CD4-positive, alpha-beta memory T cell (primary cell): ENCODE measurements around the gene UBE2H. TPM values are rescaled to one million over a fixed set of nuclear protein-coding genes. Genes with fewer than 3 reads are reported as not detected.
"Not testable (repeated sequence)": the region's sequence is repeated elsewhere in the genome, so short reads cannot be mapped to it uniquely, and the experiment has no call there.

ENCODE experiments used
- CTCF ChIA-PET: fragments of 350-600 bp; sonication (Branson Sonifier 250); formaldehyde crosslinking; loops from one replicate; lab custom pipeline; 2021; ENCODE audit warnings: inconsistent platforms; ENCODE audit not compliant: partially characterized antibody; lab: Charles Lee
- POLR2A ChIA-PET: fragments of 350-600 bp; sonication (Branson Sonifier 250); formaldehyde crosslinking; loops from one replicate; lab custom pipeline; 2021; ENCODE audit not compliant: partially characterized antibody; lab: Charles Lee
- DNase-seq, 5 donors: peaks; one replicate each; pipeline versions ENCODE4 v3.0.0 to v3.0.0-alpha.2; 2020 to 2022; ENCODE audit warnings: mixed read lengths in 1 of 5
- H3K27ac ChIP-seq: one replicate; pipeline ENCODE4 v1.7.0; 2013; ENCODE audit warnings: low read depth, low read length
- H3K27me3 ChIP-seq: 2 replicates; pipeline ENCODE4 v1.7.0; 2013; ENCODE audit warnings: mild to moderate bottlenecking, low read length, moderate library complexity; ENCODE audit not compliant: insufficient read depth
- H3K36me3 ChIP-seq: 2 replicates; pipeline ENCODE4 v1.7.0; 2013; ENCODE audit warnings: mild to moderate bottlenecking, low read length, moderate library complexity; ENCODE audit not compliant: insufficient read depth
- H3K4me1 ChIP-seq: 2 replicates; pipeline ENCODE4 v1.7.0; 2013; ENCODE audit warnings: mild to moderate bottlenecking, low read length, moderate library complexity; ENCODE audit not compliant: insufficient read depth
- H3K4me3 ChIP-seq, 2 donors: one replicate each; pipeline ENCODE4 v1.7.0; 2013; ENCODE audit warnings: low read length in 2 of 2, mild to moderate bottlenecking in 1 of 2
- H3K9me3 ChIP-seq, 2 donors: one replicate each; pipeline ENCODE4 v1.7.0; 2013; ENCODE audit warnings: low read length in 2 of 2, control low read depth in 1 of 2; ENCODE audit not compliant: control insufficient read depth in 1 of 2
- H3K27ac Mint-ChIP-seq, 7 donors: one replicate each; pipeline ENCODE4 v1.8.0; 2020 to 2021; ENCODE audit warnings: mixed read lengths in 7 of 7, mild to moderate bottlenecking in 6 of 7, inconsistent platforms in 3 of 7, moderate library complexity in 3 of 7
- H3K27me3 Mint-ChIP-seq, 2 donors: one replicate each; pipeline ENCODE4 v1.8.0; 2020 to 2021; ENCODE audit warnings: mixed read lengths in 2 of 2
- H3K36me3 Mint-ChIP-seq, 2 donors: one replicate each; pipeline ENCODE4 v1.8.0; 2020 to 2021; ENCODE audit warnings: mixed read lengths in 2 of 2, inconsistent platforms in 1 of 2, mild to moderate bottlenecking in 1 of 2
- H3K4me1 Mint-ChIP-seq, 4 donors: one replicate each; pipeline ENCODE4 v1.8.0; 2020 to 2021; ENCODE audit warnings: mixed read lengths in 4 of 4, mild to moderate bottlenecking in 1 of 4
- H3K4me3 Mint-ChIP-seq, 8 donors: one replicate each; pipeline ENCODE4 v1.8.0; 2020 to 2021; ENCODE audit warnings: mixed read lengths in 8 of 8, mild to moderate bottlenecking in 7 of 8, moderate library complexity in 6 of 8, inconsistent platforms in 3 of 8
- H3K9me3 Mint-ChIP-seq, 8 donors: one replicate each; pipeline ENCODE4 v1.8.0; 2020 to 2021; ENCODE audit warnings: mixed read lengths in 8 of 8, mild to moderate bottlenecking in 5 of 8, inconsistent platforms in 3 of 8, moderate library complexity in 1 of 8
- intact Hi-C: fragments of 100-400 bp; cut with micrococcal nuclease; formaldehyde crosslinking; loops from one replicate; pipeline ENCODE4 v1.15.1; 2023
- polyA plus RNA-seq, 2 donors: library from polyadenylated mRNA; unstranded; fragments of 300-500 nt; fragmentation: Illumina TruSeq; gene quantifications; one replicate each; pipeline ENCODE4 v1.2.3, GENCODE V29; 2021
- total RNA-seq, 2 experiments: library from RNA; stranded (reverse); gene quantifications; one replicate each; pipeline ENCODE4 v1.2.3, GENCODE V29; 2021

Gene UBE2H
- total and polyA plus RNA-seq, 4 experiments from 2014 or later: 42.6 to 56.6 (median 44.8) TPM

- Mint-ChIP-seq H3K9me3 (peaks cover 0 to 4% (median 0%) of the 10 kb centered on the region in 8 donors), H3K27me3 (no peaks in the 10 kb centered on the region), H3K4me3 (peak overlapping the region in 6 of 8 donors; percentile 14 to 63 (median 30)), H3K4me1 (peaks cover 60 to 90% (median 78%) of the 10 kb centered on the region in 4 donors), H3K27ac (peak overlapping the region in 4 of 7 donors; percentile 42 to 84 (median 74)), H3K36me3 (peaks cover 29 to 51% of the 10 kb centered on the region in 2 donors)
- Histone ChIP-seq H3K9me3 (no peaks in the 10 kb centered on the region), H3K36me3 (no peaks in the 10 kb centered on the region), H3K4me1 (peaks cover 58% of the 10 kb centered on the region), H3K4me3 (no peak overlapping the region), H3K27ac (no peak overlapping the region), H3K27me3 (no peaks in the 10 kb centered on the region)
- no peak for DNase-seq
- POLR2A ChIA-PET: no interaction called here
- CTCF ChIA-PET: interaction anchor here (0.8 to 1.6 kb wide), 2 partner anchors 48 to 78 kb away, joined by 3 to 4 read pairs; no protein-coding TSS in a partner anchor
- intact Hi-C loops: no loop called here
These were observed 49.9 kb downstream of the UBE2H start for GRCh38 chr7:129902788-129903422.

DNA sequence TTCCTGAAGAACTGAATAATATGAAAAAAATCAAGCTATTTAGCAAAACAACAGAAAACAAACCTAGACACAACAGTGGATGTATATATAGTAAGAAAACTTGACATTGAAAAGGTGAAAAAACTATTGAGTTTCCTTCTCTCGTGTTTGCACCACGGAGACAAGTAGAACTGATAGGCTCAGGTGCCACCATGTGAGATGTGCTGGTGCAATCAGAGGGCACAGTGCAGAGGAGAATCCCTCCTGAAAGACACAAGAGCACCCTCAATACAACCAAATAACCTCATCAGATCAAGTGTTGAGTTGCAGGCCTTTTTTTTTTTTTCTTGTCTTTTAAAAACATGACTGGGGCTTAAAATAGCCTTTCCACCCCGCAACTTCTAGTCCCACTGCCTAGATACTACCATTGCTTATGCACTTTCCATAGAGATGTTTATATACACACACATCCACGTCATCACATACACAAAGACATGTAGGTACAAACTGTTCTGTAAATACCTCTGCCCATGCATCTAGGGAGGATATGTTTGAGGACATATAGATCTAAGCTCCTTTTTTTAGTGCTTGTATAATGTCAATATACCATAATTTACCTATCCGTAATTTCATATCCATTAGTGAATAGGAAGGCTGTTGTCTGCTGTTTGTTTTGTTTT is 54.1 kb downstream of the UBE2H start:
- Histone ChIP-seq H3K27me3 (no peaks in the 10 kb centered on the region), H3K4me3 (no peak overlapping the region), H3K36me3 (no peaks in the 10 kb centered on the region), H3K4me1 (peaks cover 15% of the 10 kb centered on the region), H3K27ac (no peak overlapping the region), H3K9me3 (no peaks in the 10 kb centered on the region)
- Mint-ChIP-seq H3K9me3 (no peaks in the 10 kb centered on the region), H3K4me1 (peaks cover 34 to 71% (median 51%) of the 10 kb centered on the region in 4 donors), H3K36me3 (peaks cover 28 to 29% of the 10 kb centered on the region in 2 donors), H3K27ac (peak overlapping the region in 5 of 7 donors; percentile 31 to 85 (median 64)), H3K4me3 (peak overlapping the region in 2 of 8 donors; percentile 16 to 48), H3K27me3 (no peaks in the 10 kb centered on the region)
- ChIA-PET CTCF (interaction anchor here (1.3 kb wide), 1 partner anchor 9 kb away, joined by 3 read pairs; no protein-coding TSS in a partner anchor), POLR2A (interaction anchor here (1.6 kb wide), 1 partner anchor 51 kb away, joined by 4 read pairs; no protein-coding TSS in a partner anchor)
- DNase-seq: no peak
- intact Hi-C loops: no loop called here

DNA sequence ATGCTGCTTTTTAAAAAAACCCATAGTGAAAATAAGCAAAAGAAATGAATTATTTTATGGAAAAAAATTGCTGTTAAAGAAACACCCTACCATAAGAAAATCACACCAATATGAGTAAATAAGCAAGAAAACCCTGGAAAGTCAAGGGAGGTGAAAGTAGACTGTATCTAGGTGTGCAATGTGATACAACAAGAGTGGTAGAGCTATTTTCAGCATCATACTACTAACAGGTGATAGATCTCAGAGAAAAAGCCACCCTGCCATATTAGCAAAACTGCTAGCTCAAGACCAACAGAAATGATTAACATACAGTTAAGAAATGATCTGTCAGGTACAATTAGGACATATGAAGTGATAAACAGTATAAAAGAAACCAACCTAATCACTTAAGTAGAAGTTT is 54.8 kb downstream of the UBE2H start:
- Mint-ChIP-seq H3K4me3 (no peak overlapping the region), H3K27ac (peak overlapping the region in 2 of 7 donors; percentile 1 to 85), H3K9me3 (no peaks in the 10 kb centered on the region), H3K4me1 (peaks cover 31 to 70% (median 51%) of the 10 kb centered on the region in 4 donors), H3K27me3 (no peaks in the 10 kb centered on the region), H3K36me3 (peaks cover 27 to 29% of the 10 kb centered on the region in 2 donors)
- Histone ChIP-seq H3K27me3 (no peaks in the 10 kb centered on the region), H3K27ac (no peak overlapping the region), H3K9me3 (no peaks in the 10 kb centered on the region), H3K4me3 (no peak overlapping the region), H3K4me1 (peaks cover 9% of the 10 kb centered on the region), H3K36me3 (no peaks in the 10 kb centered on the region)
- intact Hi-C loops: no loop called here
- ChIA-PET CTCF (interaction anchor here (1.3 kb wide), 1 partner anchor 8 kb away, joined by 3 read pairs; no protein-coding TSS in a partner anchor), POLR2A (interaction anchor here (1.6 kb wide), 1 partner anchor 52 kb away, joined by 4 read pairs; no protein-coding TSS in a partner anchor)
- DNase-seq: no peak

- H3K36me3 ChIP-seq: no peaks in the 10 kb centered on the region
- no peaks in the 10 kb centered on the region for H3K27me3 ChIP-seq
- Mint-ChIP-seq H3K27me3 (no peaks in the 10 kb centered on the region), H3K36me3 (peaks cover 25 to 26% of the 10 kb centered on the region in 2 donors), H3K4me3 (no peak overlapping the region), H3K27ac (no peak overlapping the region), H3K9me3 (no peaks in the 10 kb centered on the region), H3K4me1 (peaks cover 27 to 60% (median 43%) of the 10 kb centered on the region in 4 donors)
- no peak overlapping the region for H3K27ac ChIP-seq
- no peak overlapping the region for H3K4me3 ChIP-seq
- no peaks in the 10 kb centered on the region for H3K9me3 ChIP-seq
- ChIA-PET CTCF (no interaction called here), POLR2A (interaction anchor here (1.0 kb wide), 1 partner anchor 19 kb away, joined by 4 read pairs; no protein-coding TSS in a partner anchor)
- intact Hi-C loops: no loop called here
- no peak for DNase-seq
- no peaks in the 10 kb centered on the region for H3K4me1 ChIP-seq
These were observed 56.0 kb downstream of the UBE2H start for GRCh38 chr7:129896568-129897382.

GRCh38 chr7:129894184-129894583 is 58.6 kb downstream of the UBE2H start:
- POLR2A ChIA-PET, H3K4me1 ChIP-seq, H3K9me3 ChIP-seq, H3K27ac ChIP-seq, H3K9me3 Mint-ChIP-seq, DNase-seq, intact Hi-C loops, H3K27me3 Mint-ChIP-seq, CTCF ChIA-PET, H3K4me3 Mint-ChIP-seq, H3K27me3 ChIP-seq, H3K27ac Mint-ChIP-seq, H3K4me3 ChIP-seq, H3K36me3 ChIP-seq: not testable (repeated sequence)
- peaks cover 12 to 17% of the 10 kb centered on the region in 2 donors for H3K36me3 Mint-ChIP-seq
- H3K4me1 Mint-ChIP-seq: peaks cover 18 to 47% (median 28%) of the 10 kb centered on the region in 4 donors

- POLR2A ChIA-PET: interaction anchor here (1.0 to 1.7 kb wide), 2 partner anchors 12 to 62 kb away, joined by 3 to 4 read pairs; partner anchors contain the start of gene UBE2H
These were observed 62.7 kb downstream of the UBE2H start for GRCh38 chr7:129890090-129890489.

More at GRCh38 chr7:129890090-129890489, 62.7 kb downstream of the UBE2H start:
- no peak for DNase-seq
- no peaks in the 10 kb centered on the region for H3K27me3 ChIP-seq
- peaks cover 14 to 22% of the 10 kb centered on the region in 2 donors for H3K36me3 Mint-ChIP-seq
- H3K4me1 ChIP-seq: no peaks in the 10 kb centered on the region
- H3K4me1 Mint-ChIP-seq: peaks cover 7 to 33% (median 17%) of the 10 kb centered on the region in 4 donors
- H3K4me3 Mint-ChIP-seq: no peak overlapping the region
- intact Hi-C loops: no loop called here
- no peak overlapping the region for H3K4me3 ChIP-seq
- H3K36me3 ChIP-seq: no peaks in the 10 kb centered on the region
- no peaks in the 10 kb centered on the region for H3K9me3 ChIP-seq
- H3K27ac ChIP-seq: no peak overlapping the region
- CTCF ChIA-PET: interaction anchor here (0.6 to 2.6 kb wide), 3 partner anchors 8 to 137 kb away, joined by 3 to 6 read pairs (median 3); no protein-coding TSS in a partner anchor
- H3K27ac Mint-ChIP-seq: no peak overlapping the region
- H3K27me3 Mint-ChIP-seq: no peaks in the 10 kb centered on the region
- no peaks in the 10 kb centered on the region for H3K9me3 Mint-ChIP-seq
